Glutamatergic neuron (in vitro differentiated cells): ENCODE data around the gene PPP1R2. TPM values are rescaled to one million over a fixed set of nuclear protein-coding genes. Genes with fewer than 3 reads are reported as not detected.

Experiments
- DNase-seq: peaks from one replicate; pipeline ENCODE4 v3.0.0; 2022
- H3K27ac Mint-ChIP-seq: one replicate; pipeline ENCODE4 v1.8.0; 2020; ENCODE audit warnings: mild to moderate bottlenecking, mixed read lengths, inconsistent platforms; ENCODE audit not compliant: unreplicated experiment
- H3K27me3 Mint-ChIP-seq: one replicate; pipeline ENCODE4 v1.8.0; 2020; ENCODE audit warnings: mild to moderate bottlenecking, moderate library complexity, mixed read lengths, inconsistent platforms; ENCODE audit not compliant: unreplicated experiment
- H3K36me3 Mint-ChIP-seq: one replicate; pipeline ENCODE4 v1.8.0; 2020; ENCODE audit warnings: mild to moderate bottlenecking, mixed read lengths, inconsistent platforms; ENCODE audit not compliant: unreplicated experiment
- H3K4me1 Mint-ChIP-seq: one replicate; pipeline ENCODE4 v1.8.0; 2020; ENCODE audit warnings: mild to moderate bottlenecking, low read depth, mixed read lengths, inconsistent platforms; ENCODE audit not compliant: unreplicated experiment
- H3K4me3 Mint-ChIP-seq: one replicate; pipeline ENCODE4 v1.8.0; 2020; ENCODE audit warnings: mild to moderate bottlenecking, mixed read lengths, inconsistent platforms; ENCODE audit not compliant: unreplicated experiment
- H3K9me3 Mint-ChIP-seq: one replicate; pipeline ENCODE4 v1.8.0; 2020; ENCODE audit warnings: mild to moderate bottlenecking, moderate library complexity, mixed read lengths, inconsistent platforms; ENCODE audit not compliant: unreplicated experiment
- CTCF ChIP-seq: fragments of 200-600 bp; sonication (generic); IDR thresholded peaks from one replicate; pipeline ENCODE4 v1.5.0; 2021; ENCODE audit not compliant: partially characterized antibody, unreplicated experiment
- total RNA-seq: library from RNA; stranded (reverse); fragmentation: NEBNext Ultra II Directional; extraction: Animal tissue kit (Norgen Biotek cat#: 25700); gene quantifications from one replicate; pipeline ENCODE4 v1.2.1, GENCODE V29; 2021; ENCODE audit not compliant: unreplicated experiment

The PPP1R2 gene
- total RNA-seq, 1 donor from 2014 or later: 29.7 TPM

GRCh38 chr3:195551381-195551978 lies 8.4 kb upstream of the PPP1R2 start:
- no peak for TF ChIP-seq CTCF
- peaks cover 4% of the 10 kb centered on the region for H3K27me3 Mint-ChIP-seq

GRCh38 chr3:195550723-195551122 lies 7.6 kb upstream of the PPP1R2 start:
- Mint-ChIP-seq H3K9me3 (no peaks in the 10 kb centered on the region), H3K27ac (no peak overlapping the region), H3K4me3 (no peak overlapping the region), H3K36me3 (no peaks in the 10 kb centered on the region), H3K4me1 (peaks cover 9% of the 10 kb centered on the region), H3K27me3 (peaks cover 2% of the 10 kb centered on the region)
- no peak for DNase-seq
- TF ChIP-seq CTCF: no peak

More at GRCh38 chr3:195551381-195551978, 8.4 kb upstream of the PPP1R2 start:
- peaks cover 9% of the 10 kb centered on the region for H3K4me1 Mint-ChIP-seq
- no peaks in the 10 kb centered on the region for H3K36me3 Mint-ChIP-seq
- DNase-seq: no peak
- no peak overlapping the region for H3K4me3 Mint-ChIP-seq
- H3K27ac Mint-ChIP-seq: no peak overlapping the region
- no peaks in the 10 kb centered on the region for H3K9me3 Mint-ChIP-seq

GRCh38 chr3:195549931-195550519 lies 6.9 kb upstream of the PPP1R2 start:
- H3K4me3 Mint-ChIP-seq: no peak overlapping the region
- no peak for TF ChIP-seq CTCF
- H3K36me3 Mint-ChIP-seq: no peaks in the 10 kb centered on the region
- peaks cover 2% of the 10 kb centered on the region for H3K27me3 Mint-ChIP-seq
- no peaks in the 10 kb centered on the region for H3K9me3 Mint-ChIP-seq
- H3K27ac Mint-ChIP-seq: no peak overlapping the region
- H3K4me1 Mint-ChIP-seq: peaks cover 9% of the 10 kb centered on the region
- no peak for DNase-seq

- DNase-seq: no peak
- H3K9me3 Mint-ChIP-seq: no peaks in the 10 kb centered on the region
- peaks cover 9% of the 10 kb centered on the region for H3K4me1 Mint-ChIP-seq
- peaks cover under 1% of the 10 kb centered on the region for H3K27me3 Mint-ChIP-seq
- H3K27ac Mint-ChIP-seq: no peak overlapping the region
- no peaks in the 10 kb centered on the region for H3K36me3 Mint-ChIP-seq
- no peak for TF ChIP-seq CTCF
- no peak overlapping the region for H3K4me3 Mint-ChIP-seq
Measured at GRCh38 chr3:195548987-195549386, 5.9 kb upstream of the PPP1R2 start.

GRCh38 chr3:195548501-195548900 lies 5.4 kb upstream of the PPP1R2 start:
- peaks cover 9% of the 10 kb centered on the region for H3K4me1 Mint-ChIP-seq
- no peaks in the 10 kb centered on the region for H3K36me3 Mint-ChIP-seq
- peaks cover 2% of the 10 kb centered on the region for H3K27me3 Mint-ChIP-seq
- H3K9me3 Mint-ChIP-seq: no peaks in the 10 kb centered on the region
- H3K4me3 Mint-ChIP-seq: no peak overlapping the region
- H3K27ac Mint-ChIP-seq: no peak overlapping the region
- TF ChIP-seq CTCF: no peak
- no peak for DNase-seq
